DND-41 (cell line): ENCODE data around the gene CYTIP.

ENCODE experiments used
- ATAC-seq: fragments of 200-7000 bp; cut with Tn5 transposase; 3 replicates; pipeline ENCODE4 v1.9.1; 2021; ENCODE audit warnings: low read depth; ENCODE audit not compliant: insufficient read depth
- DNase-seq: peaks from one replicate; pipeline ENCODE4 v3.0.0-alpha.2; 2020
- H2AFZ ChIP-seq: 2 replicates; pipeline ENCODE4 v1.6.0; 2012; ENCODE audit warnings: low read depth, low read length
- H3K27ac ChIP-seq: 2 replicates; pipeline ENCODE4 v1.5.1; 2012; ENCODE audit warnings: low read length, inconsistent platforms
- H3K27me3 ChIP-seq: fragments of 200-600 bp; sonication (generic); 2 replicates; pipeline ENCODE4 v1.6.0; 2012; ENCODE audit warnings: low read length, mild to moderate bottlenecking, inconsistent platforms; ENCODE audit not compliant: insufficient read depth, poor library complexity
- H3K36me3 ChIP-seq: 2 replicates; pipeline ENCODE4 v1.5.1; 2012; ENCODE audit warnings: low read length, inconsistent platforms; ENCODE audit not compliant: insufficient read depth
- H3K4me1 ChIP-seq: 2 replicates; pipeline ENCODE4 v1.5.1; 2012; ENCODE audit warnings: mild to moderate bottlenecking, low read length; ENCODE audit not compliant: insufficient read depth
- H3K4me2 ChIP-seq: 2 replicates; pipeline ENCODE4 v1.6.0; 2012; ENCODE audit warnings: mild to moderate bottlenecking, moderate library complexity, low read length, inconsistent platforms; ENCODE audit not compliant: insufficient read depth
- H3K4me3 ChIP-seq, 2 experiments: fragments of 200-600 bp in 1 of 2; shearing (Covaris generic) in 1 of 2; 2 replicates each; pipeline ENCODE4 v1.5.1; 2012 to 2016; ENCODE audit warnings: inconsistent platforms in 2 of 2, low read length in 2 of 2, mild to moderate bottlenecking in 2 of 2, low read depth in 1 of 2, moderate library complexity in 1 of 2
- H3K79me2 ChIP-seq: 2 replicates; pipeline ENCODE4 v1.6.0; 2012; ENCODE audit warnings: low read length, inconsistent platforms; ENCODE audit not compliant: insufficient read depth
- H3K9ac ChIP-seq: 2 replicates; pipeline ENCODE4 v1.6.0; 2012; ENCODE audit warnings: low read depth, mild to moderate bottlenecking, inconsistent platforms, low read length, moderate library complexity
- H3K9me3 ChIP-seq: 2 replicates; pipeline ENCODE4 v1.5.1; 2012; ENCODE audit warnings: low read length, moderate library complexity, mild to moderate bottlenecking, inconsistent platforms; ENCODE audit not compliant: insufficient read depth, severe bottlenecking
- H4K20me1 ChIP-seq: 2 replicates; pipeline ENCODE4 v1.6.0; 2012; ENCODE audit warnings: low read length; ENCODE audit not compliant: insufficient read depth
- CTCF ChIP-seq: IDR thresholded peaks from 2 replicates; pipeline ENCODE4 v1.5.1; 2012; ENCODE audit warnings: borderline replicate concordance, low read length, moderate library complexity, mild to moderate bottlenecking; ENCODE audit not compliant: poor library complexity, severe bottlenecking; ENCODE audit errors: extremely low read depth
- EZH2 ChIP-seq: IDR thresholded peaks from 3 replicates; pipeline ENCODE4 v1.6.1; 2012; ENCODE audit warnings: borderline replicate concordance, low read depth, mild to moderate bottlenecking, moderate library complexity, low read length, inconsistent platforms; ENCODE audit not compliant: severe bottlenecking

The CYTIP gene

DNA sequence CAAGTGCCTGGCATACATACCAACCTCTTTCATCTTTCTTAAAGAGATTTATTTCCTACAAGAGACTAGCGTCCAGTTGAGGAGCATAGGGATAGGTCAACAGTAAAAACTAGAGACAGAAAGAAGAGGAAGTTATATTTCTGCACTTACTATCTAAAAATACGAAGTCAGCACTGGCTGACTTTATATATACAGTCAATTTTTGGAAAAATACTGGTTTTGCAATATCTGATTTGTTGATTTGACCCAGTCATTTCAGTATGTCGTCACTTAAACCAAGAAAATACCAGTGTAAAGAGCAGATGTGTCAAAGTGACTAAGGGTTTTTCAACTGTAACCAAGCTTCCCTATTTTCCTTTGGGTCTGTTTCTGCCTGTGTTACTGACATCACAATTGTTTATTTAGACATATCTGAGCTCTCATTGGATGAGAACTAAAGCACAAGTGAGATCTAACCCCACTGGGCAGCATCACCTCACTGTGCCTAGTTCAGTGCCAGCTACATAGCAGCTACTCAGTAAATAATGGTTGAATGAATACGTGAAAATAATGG is 23.0 kb downstream of the CYTIP start:
- no peak overlapping the region for H2AFZ ChIP-seq
- ATAC-seq (no peak), DNase-seq (no peak)
- no peak overlapping the region for H3K4me3 ChIP-seq
- H3K79me2 ChIP-seq: no peaks in the 10 kb centered on the region
- no peaks in the 10 kb centered on the region for H3K36me3 ChIP-seq
- TF ChIP-seq EZH2: no peak
- TF ChIP-seq CTCF: no peak
- H3K27ac ChIP-seq: no peak overlapping the region
- H3K4me1 ChIP-seq: no peaks in the 10 kb centered on the region
- H3K4me2 ChIP-seq: no peak overlapping the region
- H4K20me1 ChIP-seq: no peaks in the 10 kb centered on the region
- H3K9ac ChIP-seq: no peak overlapping the region
- no peaks in the 10 kb centered on the region for H3K27me3 ChIP-seq
- no peaks in the 10 kb centered on the region for H3K9me3 ChIP-seq

GRCh38 chr2:157419031-157419575 is 24.8 kb downstream of the CYTIP start:
- ATAC-seq: no peak
- H3K4me2 ChIP-seq: no peak overlapping the region
- no peaks in the 10 kb centered on the region for H4K20me1 ChIP-seq
- no peak overlapping the region for H3K9ac ChIP-seq
- TF ChIP-seq EZH2: no peak
- TF ChIP-seq CTCF: no peak
- no peaks in the 10 kb centered on the region for H3K9me3 ChIP-seq
- no peak overlapping the region for H3K27ac ChIP-seq
- no peaks in the 10 kb centered on the region for H3K27me3 ChIP-seq
- H3K4me1 ChIP-seq: no peaks in the 10 kb centered on the region
- H3K4me3 ChIP-seq: no peak overlapping the region
- no peak for DNase-seq
- no peak overlapping the region for H2AFZ ChIP-seq
- H3K36me3 ChIP-seq: no peaks in the 10 kb centered on the region
- H3K79me2 ChIP-seq: no peaks in the 10 kb centered on the region

GRCh38 chr2:157418239-157418641 is 25.6 kb downstream of the CYTIP start:
- Histone ChIP-seq H3K36me3 (no peaks in the 10 kb centered on the region), H2AFZ (no peak overlapping the region), H3K4me3 (no peak overlapping the region), H3K9ac (no peak overlapping the region), H3K4me2 (no peak overlapping the region), H3K9me3 (no peaks in the 10 kb centered on the region), H3K4me1 (no peaks in the 10 kb centered on the region), H3K27me3 (no peaks in the 10 kb centered on the region), H3K79me2 (no peaks in the 10 kb centered on the region), H3K27ac (no peak overlapping the region), H4K20me1 (no peaks in the 10 kb centered on the region)
- DNase-seq: no peak
- TF ChIP-seq EZH2 (no peak), CTCF (no peak)
- ATAC-seq: no peak

DNA sequence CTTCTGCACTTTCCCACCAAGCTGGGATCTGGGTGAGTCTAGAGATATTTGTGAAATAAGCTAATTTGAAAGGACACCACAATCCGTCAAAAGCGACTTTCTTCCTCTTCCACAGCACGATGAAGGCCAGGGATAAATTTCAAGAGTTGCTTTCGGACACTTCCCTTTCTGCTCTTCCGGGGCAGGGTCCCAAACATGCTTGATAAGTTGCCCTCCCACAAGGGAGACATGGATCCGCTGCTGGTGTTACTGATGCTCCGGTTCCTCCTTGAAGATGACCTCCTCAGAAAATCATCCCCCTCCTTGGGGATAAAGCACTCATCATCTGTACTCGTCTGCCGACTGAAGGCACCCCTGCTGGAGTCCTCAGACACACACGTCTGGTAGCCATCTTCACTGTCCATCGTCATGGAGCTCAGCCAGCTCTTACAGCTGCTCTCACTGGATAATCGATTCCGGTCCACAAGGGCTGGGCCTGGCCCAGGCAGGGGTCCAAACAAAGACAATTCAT is 28.2 kb downstream of the CYTIP start:
- no peaks in the 10 kb centered on the region for H3K36me3 ChIP-seq
- TF ChIP-seq CTCF (no peak), EZH2 (no peak)
- H3K9me3 ChIP-seq: no peaks in the 10 kb centered on the region
- peaks cover 3% of the 10 kb centered on the region for H3K27me3 ChIP-seq
- H3K4me1 ChIP-seq: no peaks in the 10 kb centered on the region
- no peak overlapping the region for H3K4me2 ChIP-seq
- no peak overlapping the region for H3K9ac ChIP-seq
- H4K20me1 ChIP-seq: no peaks in the 10 kb centered on the region
- ATAC-seq (no peak), DNase-seq (no peak)
- H3K27ac ChIP-seq: no peak overlapping the region
- no peaks in the 10 kb centered on the region for H3K79me2 ChIP-seq
- H2AFZ ChIP-seq: no peak overlapping the region
- H3K4me3 ChIP-seq: no peak overlapping the region
